ENCODE results near the gene NHLH1. TPM values are rescaled to one million over a fixed set of nuclear protein-coding genes. Genes with fewer than 3 reads are reported as not detected.

Gene NHLH1
- total RNA-seq, 1 donor from 2014 or later: not detected

DNA sequence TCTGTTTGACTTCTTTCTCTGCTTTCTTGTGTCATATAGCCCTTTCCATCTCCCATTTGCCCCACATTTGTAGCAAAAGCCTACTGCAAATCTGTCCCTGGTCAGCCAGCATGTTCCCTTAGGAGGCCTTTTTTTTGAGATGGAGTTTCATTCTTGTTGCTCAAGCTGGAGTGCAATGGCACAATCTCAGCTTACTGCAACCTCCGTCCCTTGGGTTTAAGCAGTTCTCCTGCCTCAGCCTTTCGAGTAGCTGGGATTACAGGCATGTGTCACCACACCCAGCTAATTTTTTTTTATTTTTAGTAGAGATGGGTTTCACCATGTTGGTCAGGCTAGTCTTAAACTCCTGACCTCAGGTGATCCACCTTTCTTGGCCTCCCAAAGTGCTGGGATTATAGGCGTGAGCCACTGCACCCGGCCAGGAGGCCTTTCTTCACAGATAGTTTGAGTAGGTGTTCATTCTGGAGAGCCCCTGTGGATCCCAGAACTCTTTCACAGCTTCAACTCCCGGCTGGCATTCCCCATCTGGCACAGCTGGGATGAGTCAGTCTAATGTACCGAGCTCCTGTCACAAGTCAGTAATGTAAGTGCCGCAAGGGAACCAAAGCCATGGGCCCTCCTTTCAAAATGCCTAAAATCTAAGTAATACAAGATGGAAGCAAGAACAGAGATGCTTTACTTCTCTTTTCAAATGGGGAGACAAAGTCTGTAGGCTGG is 9.4 kb upstream of the NHLH1 start:
- ATAC-seq (no peak), DNase-seq (ENCODE audit: low spot score) (no peak)
- intact Hi-C loops (cut with DNase I): no loop called here

- ATAC-seq (no peak), DNase-seq (ENCODE audit: low spot score) (no peak)
- intact Hi-C loops (cut with DNase I): no loop called here
These were observed 8.8 kb upstream of the NHLH1 start for GRCh38 chr1:160358073-160358472.

DNA sequence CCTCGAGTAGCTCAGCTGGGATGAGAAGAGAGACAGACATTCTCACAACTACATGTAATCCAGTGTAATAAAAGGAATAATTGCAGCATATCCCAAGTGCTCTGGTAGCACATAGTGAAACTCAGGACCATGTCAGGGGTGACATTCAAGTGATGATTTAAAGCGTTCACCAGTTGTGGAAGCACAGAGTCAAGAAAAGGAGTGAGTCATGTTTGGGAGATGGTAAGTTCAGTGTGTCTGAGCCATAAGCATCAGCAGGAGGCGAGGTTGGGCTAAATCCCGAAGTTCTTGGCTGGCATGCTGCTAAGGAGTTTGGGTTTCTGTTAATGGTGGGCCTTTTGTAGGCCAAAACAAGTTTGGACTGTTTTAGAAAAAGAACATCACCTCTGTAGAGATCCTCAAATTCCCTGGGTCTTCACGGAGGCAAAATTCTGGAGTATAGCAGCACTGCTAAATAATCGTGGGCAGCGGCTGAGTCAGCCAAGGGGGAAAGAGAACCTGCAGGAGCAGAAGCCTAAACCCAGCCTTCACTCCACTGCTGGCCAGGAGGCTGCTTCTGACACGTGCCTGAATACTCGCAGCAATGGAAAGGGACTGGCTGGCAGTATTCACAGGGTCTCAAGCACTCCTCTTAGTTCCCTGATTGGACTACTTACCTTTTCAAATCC is 7.2 kb upstream of the NHLH1 start:
- no peak for DNase-seq (ENCODE audit: low spot score)
- no peak for ATAC-seq
- intact Hi-C loops (cut with DNase I): no loop called here

DNA sequence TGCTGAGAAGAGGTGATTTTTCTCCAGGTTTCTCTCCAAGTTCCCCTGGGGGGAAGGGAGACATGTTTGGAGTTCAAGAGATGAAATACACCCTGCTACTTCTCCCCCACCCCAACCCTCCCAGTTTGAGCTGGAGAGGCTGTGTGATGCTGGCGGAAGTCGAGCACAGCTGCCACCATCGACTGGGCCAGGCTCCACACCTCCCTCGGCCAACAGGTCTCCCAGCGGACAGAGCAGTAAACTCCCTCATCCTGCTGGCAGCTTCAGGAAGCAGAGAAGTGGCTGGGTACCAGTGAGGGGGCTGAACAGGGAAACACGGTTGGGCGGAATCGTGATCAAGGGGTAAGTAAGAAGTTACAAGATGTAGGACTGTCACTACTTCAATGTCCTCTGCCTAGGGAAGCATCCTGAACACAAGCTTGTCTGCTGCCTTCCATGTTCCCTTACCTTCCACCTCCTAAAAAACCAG is 6.6 kb upstream of the NHLH1 start:
- no peak for DNase-seq (ENCODE audit: low spot score)

DNA sequence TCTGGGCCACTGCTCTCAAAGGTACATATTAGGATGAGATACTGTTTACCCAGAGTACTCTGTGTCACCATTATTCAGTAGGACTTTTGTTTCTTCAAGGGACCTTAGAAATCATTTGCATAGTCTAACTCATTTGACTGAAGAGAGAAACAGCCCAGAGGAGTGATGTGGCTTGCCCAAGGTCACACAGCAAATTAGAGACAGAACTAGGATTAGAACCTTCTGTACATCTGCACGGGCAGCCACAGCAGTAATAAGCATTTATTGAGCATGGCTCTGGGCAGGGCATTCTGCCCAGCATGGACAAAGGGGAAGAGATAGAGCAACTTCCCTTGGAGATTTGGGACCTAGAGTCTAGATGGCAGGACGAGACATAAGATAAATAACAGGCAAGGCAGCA is 5.7 kb upstream of the NHLH1 start:
- ATAC-seq: no peak
- intact Hi-C loops (cut with DNase I): no loop called here
- DNase-seq (ENCODE audit: low spot score): no peak

More for the DNA sequence above, 6.6 kb upstream of the NHLH1 start:
- intact Hi-C loops (cut with DNase I): no loop called here
- no peak for ATAC-seq

GRCh38 chr1:160361814-160362167 is 5.1 kb upstream of the NHLH1 start:
- ATAC-seq (no peak), DNase-seq (ENCODE audit: low spot score) (no peak)
- intact Hi-C loops (cut with DNase I): no loop called here

GRCh38 chr1:160362168-160362957 is 4.5 kb upstream of the NHLH1 start:
- no peak for ATAC-seq
- intact Hi-C loops (cut with DNase I): no loop called here
- DNase-seq (ENCODE audit: low spot score): no peak

- no peak for ATAC-seq
- no peak for DNase-seq (ENCODE audit: low spot score)
- intact Hi-C loops (cut with DNase I): no loop called here
These were observed 3.9 kb upstream of the NHLH1 start for GRCh38 chr1:160363010-160363409.

GRCh38 chr1:160363951-160364735 is 2.7 kb upstream of the NHLH1 start:
- no peak for ATAC-seq
- intact Hi-C loops (cut with DNase I): no loop called here
- DNase-seq (ENCODE audit: low spot score): no peak

GRCh38 chr1:160365325-160365724 is 1.5 kb upstream of the NHLH1 start:
- DNase-seq (ENCODE audit: low spot score) (no peak), ATAC-seq (no peak)
- intact Hi-C loops (cut with DNase I): no loop called here

- intact Hi-C loops (cut with DNase I): no loop called here
- ATAC-seq (no peak), DNase-seq (ENCODE audit: low spot score) (no peak)
These were observed 637 bp downstream of the NHLH1 start for GRCh38 chr1:160367516-160367900.

DNA sequence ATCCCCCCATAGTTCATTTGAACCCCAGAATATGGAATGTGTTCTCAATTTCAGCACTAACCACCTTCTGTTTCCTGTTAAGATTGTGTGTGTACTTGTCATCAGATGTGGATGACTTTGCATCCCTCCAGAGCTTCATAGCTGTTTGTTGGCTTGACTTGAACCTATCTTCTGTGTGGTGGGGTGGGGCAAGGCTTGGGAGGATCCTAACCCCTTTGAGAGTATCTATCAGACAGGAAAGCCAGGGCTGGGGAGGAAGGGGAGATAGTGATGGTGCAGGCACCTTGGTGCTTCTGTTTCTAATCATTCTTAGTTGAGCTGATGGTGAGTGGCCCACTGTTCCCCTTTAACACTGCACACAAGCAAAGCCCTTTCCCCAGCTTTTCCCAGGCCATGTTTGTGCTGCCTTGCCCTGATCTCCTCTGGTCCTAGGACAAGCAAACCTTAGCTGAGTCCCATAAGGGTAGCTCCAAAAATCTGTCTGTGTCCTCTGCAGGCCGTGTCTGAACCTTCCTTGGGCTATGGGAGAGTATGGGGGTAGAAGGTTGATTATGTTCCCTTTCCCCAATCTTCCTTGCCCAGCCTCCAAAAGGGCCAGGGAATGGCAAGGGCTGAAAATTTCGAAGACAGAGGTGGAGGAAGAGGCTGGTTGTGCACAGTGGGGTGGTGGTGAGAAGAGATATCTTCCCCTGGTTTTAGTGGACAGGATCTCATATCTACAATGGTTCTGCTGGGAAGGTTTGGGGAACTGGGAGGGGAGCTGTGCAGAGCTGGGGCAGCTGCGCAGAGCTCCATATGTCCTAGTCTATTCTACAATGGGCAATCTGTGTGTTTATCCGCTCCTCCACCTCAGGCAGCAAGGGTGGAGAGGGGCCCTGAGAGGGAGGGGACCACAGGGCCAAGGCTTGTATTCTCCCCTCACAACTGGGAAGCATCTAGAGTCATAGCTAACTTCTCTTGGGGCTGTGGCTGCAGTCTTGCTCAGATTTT is 1.4 kb downstream of the NHLH1 start:
- intact Hi-C loops (cut with DNase I): no loop called here
- DNase-seq (ENCODE audit: low spot score) (no peak), ATAC-seq (no peak)

DNA sequence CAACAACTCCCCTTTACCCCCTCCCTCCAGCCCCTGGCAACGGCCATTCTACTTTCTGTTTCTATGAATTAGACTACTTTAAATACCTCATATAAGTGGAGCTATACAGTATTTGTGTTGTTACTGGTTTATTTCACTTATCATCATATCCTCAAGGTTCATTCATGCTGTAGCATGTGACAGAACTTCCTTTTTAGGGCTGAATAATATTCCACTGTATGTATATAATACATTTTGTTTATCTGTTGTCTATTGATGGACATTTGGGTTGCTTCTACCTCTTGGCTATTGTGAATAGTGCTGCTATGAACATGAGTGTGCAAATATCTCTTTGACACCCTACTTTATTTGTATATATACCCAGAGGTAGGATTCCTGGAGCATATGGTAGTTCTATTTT is 2.2 kb downstream of the NHLH1 start:
- no peak for ATAC-seq
- intact Hi-C loops (cut with DNase I): no loop called here

GRCh38 chr1:160370561-160371345 is 3.9 kb downstream of the NHLH1 start:
- DNase-seq (ENCODE audit: low spot score): no peak
- intact Hi-C loops (cut with DNase I): no loop called here
- no peak for ATAC-seq

More for the DNA sequence above, 2.2 kb downstream of the NHLH1 start:
- DNase-seq (ENCODE audit: low spot score): no peak

DNA sequence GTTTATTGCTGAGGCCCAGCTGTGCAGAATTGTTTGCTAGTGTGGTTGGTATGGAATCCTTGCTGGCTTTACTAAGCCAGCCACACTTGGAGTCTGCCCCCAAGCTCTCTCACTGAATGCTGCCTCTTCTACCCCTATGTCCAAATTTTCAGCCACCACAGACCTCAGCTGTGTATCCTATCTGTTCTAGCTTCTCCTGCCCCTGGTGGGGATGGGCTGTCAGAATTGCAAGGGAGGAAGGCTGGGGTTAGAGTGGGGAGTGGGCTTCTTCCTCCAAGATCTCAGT is 4.4 kb downstream of the NHLH1 start:
- ATAC-seq: no peak
- intact Hi-C loops (cut with DNase I): no loop called here
- no peak for DNase-seq (ENCODE audit: low spot score)

- intact Hi-C loops (cut with DNase I): no loop called here
- DNase-seq (ENCODE audit: low spot score) (no peak), ATAC-seq (no peak)
These were observed 4.9 kb downstream of the NHLH1 start for GRCh38 chr1:160371756-160372155.

GRCh38 chr1:160373696-160374095 is 6.8 kb downstream of the NHLH1 start:
- intact Hi-C loops (cut with DNase I): no loop called here

More at GRCh38 chr1:160373696-160374095, 6.8 kb downstream of the NHLH1 start:
- DNase-seq (ENCODE audit: low spot score) (no peak), ATAC-seq (no peak)

All from sciatic nerve (tissue), 2 donors.